K562 (cell line): ENCODE measurements around the gene BCL2L12. TPM values are rescaled to one million over a fixed set of nuclear protein-coding genes. Genes with fewer than 3 reads are reported as not detected.

ENCODE experiments used
- ATAC-seq: fragments of 200-7000 bp; cut with Tn5 transposase; 3 replicates; pipeline ENCODE4 v1.9.1; 2020; ENCODE audit warnings: moderate library complexity
- BruUV-seq: library from RNA; stranded (reverse); fragments of 400-500 nt; replicated peaks from 2 replicates; lab custom pipeline; 2021; lab: Mats Ljungman, UMichigan
- CTCF ChIA-PET: fragments of 300-600 bp; formaldehyde crosslinking; extraction: SDS; loops from one replicate; lab custom pipeline; 2021; ENCODE audit warnings: low intra/inter-chr PET ratio; lab: Yijun Ruan, JAX
- POLR2A ChIA-PET: fragments of 300-600, 350-650 bp; sonication (Branson Sonifier 250); formaldehyde crosslinking; extraction: SDS; loops from one replicate; lab custom pipeline; 2021; ENCODE audit warnings: antibody characterized with exemption, inconsistent platforms; lab: Yijun Ruan, JAX
- DNase-seq, 4 experiments: peaks; one replicate each; pipeline versions ENCODE4 v3.0.0 to v3.0.0-alpha.2; 2011 to 2018; ENCODE audit warnings: low spot score in 3 of 4, mixed read lengths in 3 of 4; ENCODE audit errors: extremely low read depth in 1 of 4
- FAIRE-seq: peaks from 2 replicates; lab custom pipeline; 2011; peaks lifted over from hg19 to GRCh38; lab: Jason Lieb, UNC
- H2AFZ ChIP-seq: 2 replicates; pipeline ENCODE4 v1.6.0; 2011; ENCODE audit warnings: low read depth, low read length, control low read depth, inconsistent platforms
- H3K27ac ChIP-seq: fragments of 200-600 bp; 3 replicates; pipeline ENCODE4 v1.8.0; 2011; ENCODE audit warnings: low read depth, mild to moderate bottlenecking, control low read depth, inconsistent platforms, low read length, moderate library complexity, mixed read lengths; ENCODE audit errors: extremely low read depth
- H3K27me3 ChIP-seq, 2 experiments: fragments of 300-600 bp in 1 of 2; 2 replicates in 1 of 2; 3 replicates in 1 of 2; pipeline versions ENCODE4 v1.6.0 to v1.8.0; 2011; ENCODE audit warnings: inconsistent platforms in 2 of 2, low read length in 2 of 2, mild to moderate bottlenecking in 1 of 2, mixed read lengths in 1 of 2, moderate library complexity in 1 of 2; ENCODE audit not compliant: control insufficient read depth in 2 of 2, insufficient read depth in 2 of 2
- H3K36me3 ChIP-seq: fragments of 300-600 bp; 3 replicates; pipeline ENCODE4 v1.8.0; 2011; ENCODE audit warnings: mild to moderate bottlenecking, low read length, inconsistent platforms; ENCODE audit not compliant: control insufficient read depth, insufficient read depth
- H3K4me1 ChIP-seq, 2 experiments: fragments of 200-600 bp in 1 of 2; replicated peaks in 1 of 2; 2 replicates in 1 of 2; 3 replicates in 1 of 2; pipeline versions ENCODE4 v1.5.1 to v1.8.0; 2011; ENCODE audit warnings: inconsistent platforms in 2 of 2, low read length in 2 of 2, mild to moderate bottlenecking in 1 of 2, mixed read lengths in 1 of 2, moderate library complexity in 1 of 2; ENCODE audit not compliant: control insufficient read depth in 2 of 2, insufficient read depth in 2 of 2
- H3K4me2 ChIP-seq: 2 replicates; pipeline ENCODE4 v1.6.1; 2011; ENCODE audit warnings: low read length, control low read depth, inconsistent platforms, mixed read lengths; ENCODE audit not compliant: insufficient read depth
- H3K4me3 ChIP-seq: fragments of 200-600 bp; sonication (generic), shearing (Covaris generic); 2 replicates; pipeline ENCODE4 v1.5.1; 2016; ENCODE audit warnings: control low read depth, inconsistent platforms
- H3K79me2 ChIP-seq: fragments of 200-600 bp; 3 replicates; pipeline ENCODE4 v1.8.0; 2011; ENCODE audit warnings: low read length, inconsistent platforms; ENCODE audit not compliant: control insufficient read depth, insufficient read depth
- H3K9ac ChIP-seq, 2 experiments: 2 replicates each; pipeline versions ENCODE4 v1.6.0 to v1.6.1; 2011; ENCODE audit warnings: low read depth in 2 of 2, low read length in 2 of 2, control low read depth in 1 of 2, inconsistent platforms in 1 of 2, mild to moderate bottlenecking in 1 of 2, mixed read lengths in 1 of 2; ENCODE audit not compliant: insufficient read depth in 1 of 2
- H3K9me1 ChIP-seq: one replicate; pipeline ENCODE4 v1.6.0; 2011; ENCODE audit warnings: inconsistent platforms, mild to moderate bottlenecking, low read length, moderate library complexity; ENCODE audit not compliant: control insufficient read depth, insufficient read depth
- H3K9me3 ChIP-seq: replicated peaks from 2 replicates; pipeline ENCODE4 v1.5.1; 2011; ENCODE audit warnings: low read depth, low read length, inconsistent platforms; ENCODE audit not compliant: control insufficient read depth, insufficient read depth
- H4K20me1 ChIP-seq: replicated peaks from 2 replicates; pipeline ENCODE4 v1.6.1; 2011; ENCODE audit warnings: low read length, inconsistent platforms, mixed read lengths; ENCODE audit not compliant: control insufficient read depth, insufficient read depth
- CBX2 ChIP-seq: fragments of 200-600 bp; sonication (generic); IDR thresholded peaks from one replicate; pipeline ENCODE4 v1.6.1; 2012; ENCODE audit warnings: mild to moderate bottlenecking, low read length, inconsistent platforms; ENCODE audit not compliant: insufficient read depth, poor library complexity, severe bottlenecking
- HNRNPUL1 ChIP-seq: fragments of 200-400 bp; formaldehyde crosslinking; IDR thresholded peaks from 2 replicates; pipeline ENCODE4 v1.6.1; 2017; ENCODE audit warnings: low read length
- MYNN ChIP-seq, 2 experiments: sonication (generic); formaldehyde crosslinking in 1 of 2; IDR thresholded peaks; 2 replicates each; pipeline versions ENCODE4 v1.5.0 to v1.6.1; 2016 to 2020; ENCODE audit warnings: antibody characterized with exemption in 1 of 2, missing genetic modification reagents in 1 of 2
- RBFOX2 ChIP-seq: fragments of 200-400 bp; formaldehyde crosslinking; IDR thresholded peaks from 2 replicates; pipeline ENCODE4 v1.6.1; 2017; ENCODE audit warnings: low read depth, mild to moderate bottlenecking, low read length, moderate library complexity
- SP1 ChIP-seq: sonication (generic); formaldehyde crosslinking; IDR thresholded peaks from 2 replicates; pipeline ENCODE4 v1.8.1; 2022; ENCODE audit warnings: mild to moderate bottlenecking, missing genetic modification reagents
- THRA ChIP-seq: fragments of 450-650 bp; IDR thresholded peaks from 2 replicates; pipeline ENCODE4 v1.6.1; 2017; ENCODE audit warnings: mild to moderate bottlenecking, moderate library complexity
- YY1 ChIP-seq, 3 experiments: IDR thresholded peaks; 2 replicates each; pipeline ENCODE4 v1.6.1; 2011; ENCODE audit warnings: low read length in 2 of 3, mild to moderate bottlenecking in 2 of 3, moderate library complexity in 2 of 3, borderline replicate concordance in 1 of 3, control low read depth in 1 of 3, low read depth in 1 of 3; ENCODE audit not compliant: insufficient read depth in 3 of 3, insufficient replicate concordance in 2 of 3, control insufficient read depth in 1 of 3, insufficient read length in 1 of 3; ENCODE audit errors: extremely low read depth in 1 of 3
- ZNF764 ChIP-seq: fragments of 250-450 bp; sonication (Bioruptor Pico); IDR thresholded peaks from 2 replicates; pipeline ENCODE4 v1.4.0; 2020; ENCODE audit warnings: low read depth, mild to moderate bottlenecking, moderate library complexity
- WGBS: fragments of 100-300 bp; shearing (Covaris generic); methylation state at CpG from one replicate; pipeline ENCODE4 v1.1.6; 2016; ENCODE audit warnings: low coverage, mixed read lengths; ENCODE audit not compliant: insufficient coverage; ENCODE audit errors: missing lambda C conversion rate; 5-methylcytosine and 5-hydroxymethylcytosine counted together
- in situ Hi-C: fragments of 300-500 bp; cut with MboI; formaldehyde crosslinking; loops from 4 replicates; pipeline ENCODE4 v1.15.0; 2018; ENCODE audit warnings: inconsistent platforms, mixed read lengths
- intact Hi-C: fragments of 100-400 bp; cut with micrococcal nuclease; formaldehyde crosslinking; loops from 2 replicates; pipeline ENCODE4 v1.14.2; 2022
- polyA plus RNA-seq, 8 experiments: library from polyadenylated mRNA; depleted of rRNA in 4 of 8; stranded (reverse) in 5 of 8; unstranded in 3 of 8; fragments of >200 nt; fragmentation: Nextera tagmentation in 2 of 8; fragmentation: Illumina TruSeq in 1 of 8; extraction: Ambion mirVana in 2 of 8; extraction: Trizol in 1 of 8; gene quantifications; 2 replicates each; pipeline versions ENCODE4 v1.2.1 to v1.2.3, GENCODE V29; 2011 to 2014; ENCODE audit warnings: inconsistent platforms in 1 of 8, missing spikeins in 1 of 8
- total RNA-seq, 7 experiments: library from RNA; depleted of rRNA in 6 of 7; stranded (reverse); fragments of >200 nt in 6 of 7; fragmentation: Illumina TruSeq in 2 of 7; extraction: Trizol in 2 of 7; gene quantifications; 2 replicates each; pipeline versions ENCODE4 v1.2.1 to v1.2.3, GENCODE V29; 2011 to 2021; ENCODE audit warnings: low replicate concordance in 1 of 7
- TF ChIP-seq, protein P1 (sequence below), 2 experiments: fragments of 450-650 bp; conservative IDR thresholded peaks; 2 replicates each; pipeline ENCODE4 v1.6.1; 2017; ENCODE audit warnings: mild to moderate bottlenecking in 2 of 2, moderate library complexity in 2 of 2

The BCL2L12 gene
- total and polyA plus RNA-seq, 9 of the 15 experiments (the other 6 are each of a cell fraction or from before 2014, with no cell fraction given), result 7.4 to 263 (median 81.2) TPM

DNA sequence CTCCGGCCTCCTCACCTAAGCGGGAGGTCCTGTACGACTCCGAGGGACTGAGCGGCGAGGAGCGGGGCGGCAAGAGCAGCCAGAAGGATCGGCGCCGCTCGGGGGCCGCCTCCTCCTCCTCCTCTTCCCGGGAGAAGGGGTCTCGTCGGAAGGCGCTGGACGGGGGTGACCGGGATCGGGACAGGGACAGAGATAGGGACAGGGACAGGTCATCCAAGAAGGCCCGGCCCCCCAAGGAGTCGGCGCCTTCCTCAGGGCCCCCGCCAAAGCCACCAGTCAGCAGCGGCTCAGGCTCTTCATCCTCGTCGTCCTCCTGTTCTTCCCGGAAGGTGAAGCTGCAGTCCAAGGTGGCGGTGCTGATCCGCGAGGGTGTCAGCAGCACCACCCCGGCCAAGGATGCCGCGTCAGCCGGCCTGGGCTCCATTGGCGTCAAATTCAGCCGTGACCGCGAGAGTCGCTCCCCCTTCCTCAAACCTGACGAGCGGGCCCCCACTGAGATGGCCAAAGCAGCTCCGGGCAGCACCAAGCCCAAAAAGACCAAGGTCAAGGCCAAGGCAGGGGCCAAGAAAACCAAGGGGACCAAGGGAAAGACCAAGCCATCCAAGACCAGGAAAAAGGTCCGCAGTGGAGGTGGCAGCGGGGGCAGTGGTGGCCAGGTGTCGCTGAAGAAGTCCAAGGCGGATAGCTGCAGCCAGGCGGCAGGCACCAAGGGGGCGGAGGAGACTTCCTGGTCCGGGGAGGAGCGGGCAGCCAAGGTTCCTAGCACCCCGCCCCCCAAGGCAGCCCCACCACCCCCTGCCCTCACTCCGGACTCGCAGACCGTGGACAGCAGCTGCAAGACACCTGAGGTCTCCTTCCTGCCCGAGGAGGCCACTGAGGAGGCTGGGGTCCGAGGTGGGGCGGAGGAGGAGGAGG lies 12.9 kb upstream of the BCL2L12 start:
- Histone ChIP-seq H3K4me2 (no peak overlapping the region), H3K79me2 (no peaks in the 10 kb centered on the region), H3K27me3 (no peaks in the 10 kb centered on the region), H3K4me3 (no peak overlapping the region), H3K36me3 (peaks cover 79% of the 10 kb centered on the region; the same call in 2 of the 3 replicates), H4K20me1 (0 out of 2 replicates have a peak, but pooled peaks cover 4% of the 10 kb centered on the region), H3K9me3 (no peaks in the 10 kb centered on the region; the same call in 1 of the 2 replicates), H3K9me1 (no peaks in the 10 kb centered on the region), H2AFZ (no peak overlapping the region), H3K9ac (no peak overlapping the region), H3K4me1 (peaks cover 0 to 10% of the 10 kb centered on the region in 2 experiments; a peak in 2 of 5 replicates), H3K27ac (no peak overlapping the region)
- ATAC-seq (no peak), DNase-seq (no peak), FAIRE-seq (no peak)
- in situ Hi-C loops (no loop called here), intact Hi-C loops (no loop called here)
- ChIA-PET CTCF (no interaction called here), POLR2A (interaction anchor here (0.7 to 4.3 kb wide), 2 partner anchors 10 to 259 kb away, joined by 3 to 27 read pairs; partner anchors contain the start of gene SCAF1)
- TSS peak; percentile 34 for BruUV-seq
- 98% methylated on average over 29 of the region's 58 CpGs for WGBS
- TF ChIP-seq MYNN (IDR thresholded peaks at IDR 0.05) (no peak), MYNN (CRISPR knock-in tag; IDR thresholded peaks at IDR 0.05) (no peak), SP1 (no peak), THRA (no peak), RBFOX2 (peak; percentile 46), HNRNPUL1 (no peak), ZNF764 (no peak), YY1 (IDR thresholded peaks at IDR 0.05; ENCODE audit: borderline replicate concordance in 1 of 3, control insufficient read depth in 1 of 3, extremely low read depth in 1 of 3, insufficient read depth in 3 of 3, insufficient read length in 1 of 3, insufficient replicate concordance in 2 of 3, low read depth in 1 of 3, low read length in 2 of 3) (no peak), CBX2 (no peak)
- TF ChIP-seq, protein P1, sequence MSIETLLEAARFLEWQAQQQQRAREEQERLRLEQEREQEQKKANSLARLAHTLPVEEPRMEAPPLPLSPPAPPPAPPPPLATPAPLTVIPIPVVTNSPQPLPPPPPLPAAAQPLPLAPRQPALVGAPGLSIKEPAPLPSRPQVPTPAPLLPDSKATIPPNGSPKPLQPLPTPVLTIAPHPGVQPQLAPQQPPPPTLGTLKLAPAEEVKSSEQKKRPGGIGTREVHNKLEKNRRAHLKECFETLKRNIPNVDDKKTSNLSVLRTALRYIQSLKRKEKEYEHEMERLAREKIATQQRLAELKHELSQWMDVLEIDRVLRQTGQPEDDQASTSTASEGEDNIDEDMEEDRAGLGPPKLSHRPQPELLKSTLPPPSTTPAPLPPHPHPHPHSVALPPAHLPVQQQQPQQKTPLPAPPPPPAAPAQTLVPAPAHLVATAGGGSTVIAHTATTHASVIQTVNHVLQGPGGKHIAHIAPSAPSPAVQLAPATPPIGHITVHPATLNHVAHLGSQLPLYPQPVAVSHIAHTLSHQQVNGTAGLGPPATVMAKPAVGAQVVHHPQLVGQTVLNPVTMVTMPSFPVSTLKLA (conservative IDR thresholded peaks at IDR 0.05), result no peak
